Muscle of leg (tissue), 11 donors: Measurements from ENCODE around the gene FTH1. TPM values are rescaled to one million over a fixed set of nuclear protein-coding genes. Genes with fewer than 3 reads are reported as not detected.

Source experiments
- DNase-seq: peaks from one replicate; pipeline ENCODE4 v3.0.0; 2013
- H3K27ac ChIP-seq: one replicate; pipeline ENCODE4 v1.5.1; 2013; ENCODE audit warnings: mild to moderate bottlenecking, low read length, control low read depth
- H3K27me3 ChIP-seq: one replicate; pipeline ENCODE4 v1.6.1; 2013; ENCODE audit warnings: low read length; ENCODE audit not compliant: control insufficient read depth, insufficient read depth
- H3K36me3 ChIP-seq: one replicate; pipeline ENCODE4 v1.6.1; 2013; ENCODE audit warnings: low read length; ENCODE audit not compliant: control insufficient read depth, insufficient read depth
- H3K4me1 ChIP-seq: one replicate; pipeline ENCODE4 v1.6.1; 2013; ENCODE audit warnings: low read length; ENCODE audit not compliant: control insufficient read depth, insufficient read depth
- H3K4me3 ChIP-seq: one replicate; pipeline ENCODE4 v1.5.1; 2013; ENCODE audit warnings: low read length, control low read depth
- H3K9me3 ChIP-seq: replicated peaks from 2 replicates; pipeline ENCODE4 v1.6.1; 2013; ENCODE audit warnings: low read depth, low read length; ENCODE audit not compliant: control insufficient read depth
- WGBS: methylation state at CpG from one replicate; pipeline ENCODE4 v1.1.5; 2013; ENCODE audit warnings: missing lambda C conversion rate; ENCODE audit not compliant: insufficient coverage; 5-methylcytosine and 5-hydroxymethylcytosine counted together
- polyA plus RNA-seq, 8 donors: library from polyadenylated mRNA; unstranded; fragments of 120-200 nt; gene quantifications; one replicate each; pipeline versions ENCODE4 v1.2.1 to v1.2.3, GENCODE V29; 2013; ENCODE audit warnings: inconsistent platforms in 1 of 8, low replicate concordance in 1 of 8; ENCODE audit not compliant: insufficient read length in 8 of 8, insufficient read depth in 1 of 8
- total RNA-seq: library from RNA; stranded (reverse); fragments of 120-200 nt; gene quantifications from one replicate; pipeline ENCODE4 v1.2.4, GENCODE V29; 2013

FTH1 gene
- total and polyA plus RNA-seq, 9 donors: 445 to 1,613 (median 1,403) TPM

- peaks cover 2% of the 10 kb centered on the region for H3K36me3 ChIP-seq
- no peaks in the 10 kb centered on the region for H3K27me3 ChIP-seq
- H3K4me3 ChIP-seq: peak within 1 kb of the TSS; percentile 64
- peak within 1 kb of the TSS; percentile 85 for H3K27ac ChIP-seq
- 2% methylated on average over 74 of the region's 74 CpGs for WGBS
- peak; percentile 91 for DNase-seq
- H3K4me1 ChIP-seq: peaks cover 67% of the 10 kb centered on the region
- H3K9me3 ChIP-seq: no peaks in the 10 kb centered on the region
Observed at GRCh38 chr11:61917334-61918109, 49.9 kb downstream of the FTH1 start, which contains the start of gene RAB3IL1. RAB3IL1 (minus strand) TSS chr11:61917566; CDS start chr11:61917367, 199 bp downstream.

GRCh38 chr11:61916737-61917333, 50.6 kb downstream of the FTH1 start:
- H3K9me3 ChIP-seq: no peaks in the 10 kb centered on the region
- peak; percentile 36 for DNase-seq
- H3K27ac ChIP-seq: peak overlapping the region; percentile 35
- H3K4me3 ChIP-seq: peak overlapping the region; percentile 64
- WGBS: under 1% methylated on average over 24 of the region's 32 CpGs
- H3K4me1 ChIP-seq: peaks cover 67% of the 10 kb centered on the region
- H3K36me3 ChIP-seq: peaks cover 3% of the 10 kb centered on the region
- no peaks in the 10 kb centered on the region for H3K27me3 ChIP-seq

GRCh38 chr11:61914471-61915171, 52.8 kb downstream of the FTH1 start:
- Histone ChIP-seq H3K27ac (no peak overlapping the region), H3K4me1 (peaks cover 73% of the 10 kb centered on the region), H3K27me3 (no peaks in the 10 kb centered on the region), H3K36me3 (peaks cover 3% of the 10 kb centered on the region), H3K4me3 (peak overlapping the region; percentile 64), H3K9me3 (no peaks in the 10 kb centered on the region)
- peak; percentile 5 for DNase-seq
- 72% methylated on average over 6 of the region's 7 CpGs for WGBS

Other genes with a start within 250 kb of the FTH1 start
- 0.49 TPM for gene MYRF, start 215.0 kb downstream of the FTH1 start, total RNA-seq
- 1 to 10 TPM; 1.2 to 3.3 (median 1.5) TPM for gene MYRF, start 215.0 kb downstream of the FTH1 start, polyA plus RNA-seq
- gene TMEM258, start 175.0 kb downstream of the FTH1 start, total RNA-seq: 152 TPM
- 100 to 1,000 TPM; 124 to 196 (median 137) TPM for gene TMEM258, start 175.0 kb downstream of the FTH1 start, polyA plus RNA-seq
- 14.7 TPM for gene FEN1, start 174.7 kb downstream of the FTH1 start, total RNA-seq
- gene FEN1, start 174.7 kb downstream of the FTH1 start, polyA plus RNA-seq: 10 to 100 TPM; 14.8 to 21.3 (median 19.6) TPM
- 18.8 TPM for gene FADS1, start 150.6 kb downstream of the FTH1 start, total RNA-seq
- gene FADS1, start 150.6 kb downstream of the FTH1 start, polyA plus RNA-seq: 10 to 100 TPM; 17.5 to 33.4 (median 21.2) TPM
- 46.1 TPM for gene FADS2, start 139.3 kb downstream of the FTH1 start, total RNA-seq
- 100 to 1,000 TPM in 4 of 8 donors, 10 to 100 TPM in 4; 70.3 to 130 (median 96.1) TPM for gene FADS2, start 139.3 kb downstream of the FTH1 start, polyA plus RNA-seq
- gene FADS3, start 76.1 kb downstream of the FTH1 start, total RNA-seq: 32.0 TPM
- gene FADS3, start 76.1 kb downstream of the FTH1 start, polyA plus RNA-seq: 10 to 100 TPM; 30.5 to 43.7 (median 39.6) TPM
- 17.3 TPM for gene RAB3IL1, start 50.1 kb downstream of the FTH1 start, total RNA-seq
- 10 to 100 TPM; 26.6 to 38.6 (median 35.5) TPM for gene RAB3IL1, start 50.1 kb downstream of the FTH1 start, polyA plus RNA-seq
- 1.6 TPM for gene BEST1, start 17.3 kb downstream of the FTH1 start, total RNA-seq
- 1 to 10 TPM; 3.2 to 4.2 (median 3.9) TPM for gene BEST1, start 17.3 kb downstream of the FTH1 start, polyA plus RNA-seq
- gene INCENP, start 156.4 kb upstream of the FTH1 start, total RNA-seq: 11.9 TPM
- 10 to 100 TPM; 15.8 to 27.5 (median 19.9) TPM for gene INCENP, start 156.4 kb upstream of the FTH1 start, polyA plus RNA-seq
- gene SCGB1D1, start 222.6 kb upstream of the FTH1 start, total RNA-seq: not detected
- gene SCGB1D1, start 222.6 kb upstream of the FTH1 start, polyA plus RNA-seq: not detected
- not detected for gene SCGB2A1, start 241.0 kb upstream of the FTH1 start, total RNA-seq
- not detected for gene SCGB2A1, start 241.0 kb upstream of the FTH1 start, polyA plus RNA-seq